H9 (cell line): ENCODE measurements around the gene BICRAL. TPM values are rescaled to one million over a fixed set of nuclear protein-coding genes. Genes with fewer than 3 reads are reported as not detected.
A peak's percentile ranks its signal among the peaks of the same experiment; 100 is the strongest.

Experiments used
- DNase-seq: peaks from one replicate; pipeline ENCODE4 v3.0.0-alpha.2; 2017
- H2AFZ ChIP-seq: one replicate; pipeline ENCODE4 v1.6.1; 2013; ENCODE audit warnings: mild to moderate bottlenecking, low read length, control low read depth, moderate library complexity
- H2AK5ac ChIP-seq: 2 replicates; pipeline ENCODE4 v1.6.1; 2013; ENCODE audit warnings: low read length, control low read depth, mixed read lengths; ENCODE audit not compliant: insufficient read length
- H2BK120ac ChIP-seq: one replicate; pipeline ENCODE4 v1.6.1; 2013; ENCODE audit warnings: low read depth, mild to moderate bottlenecking, low read length, control low read depth, inconsistent platforms; ENCODE audit not compliant: poor library complexity, severe bottlenecking
- H2BK12ac ChIP-seq: 2 replicates; pipeline ENCODE4 v1.6.1; 2013; ENCODE audit warnings: low read length, control low read depth, mixed read lengths, low read depth; ENCODE audit not compliant: insufficient read length
- H2BK15ac ChIP-seq: 2 replicates; pipeline ENCODE4 v1.6.1; 2013; ENCODE audit warnings: low read depth, low read length, control low read depth
- H2BK20ac ChIP-seq: one replicate; pipeline ENCODE4 v1.6.1; 2013; ENCODE audit warnings: low read depth, mild to moderate bottlenecking, low read length, control low read depth, inconsistent platforms; ENCODE audit not compliant: poor library complexity, severe bottlenecking
- H2BK5ac ChIP-seq: 2 replicates; pipeline ENCODE4 v1.6.1; 2013; ENCODE audit warnings: low read length, control low read depth, mixed read lengths; ENCODE audit not compliant: insufficient read length
- H3K14ac ChIP-seq: 2 replicates; pipeline ENCODE4 v1.6.1; 2013; ENCODE audit warnings: low read length, control low read depth; ENCODE audit not compliant: insufficient read depth
- H3K18ac ChIP-seq: 2 replicates; pipeline ENCODE4 v1.6.1; 2013; ENCODE audit warnings: low read depth, mild to moderate bottlenecking, mixed read lengths, low read length, control low read depth; ENCODE audit not compliant: insufficient read length
- H3K23ac ChIP-seq: 2 replicates; pipeline ENCODE4 v1.6.1; 2013; ENCODE audit warnings: low read length, control low read depth, mixed read lengths, low read depth; ENCODE audit not compliant: insufficient read length
- H3K23me2 ChIP-seq: 2 replicates; pipeline ENCODE4 v1.6.1; 2013; ENCODE audit warnings: low read depth, mild to moderate bottlenecking, mixed read lengths, low read length, control low read depth; ENCODE audit not compliant: insufficient read length, poor library complexity, severe bottlenecking
- H3K27ac ChIP-seq: 2 replicates; pipeline ENCODE4 v1.5.1; 2013; ENCODE audit warnings: low read length, control low read depth, mixed read lengths, low read depth; ENCODE audit not compliant: insufficient read length
- H3K27me3 ChIP-seq: 2 replicates; pipeline ENCODE4 v1.6.1; 2013; ENCODE audit warnings: low read length, control low read depth, inconsistent platforms; ENCODE audit not compliant: insufficient read depth
- H3K4ac ChIP-seq: 2 replicates; pipeline ENCODE4 v1.6.1; 2013; ENCODE audit warnings: low read depth, mild to moderate bottlenecking, control low read depth, inconsistent platforms, low read length, moderate library complexity
- H3K4me1 ChIP-seq: 2 replicates; pipeline ENCODE4 v1.6.1; 2013; ENCODE audit warnings: low read length, control low read depth, inconsistent platforms; ENCODE audit not compliant: insufficient read depth
- H3K4me2 ChIP-seq: 2 replicates; pipeline ENCODE4 v1.6.1; 2013; ENCODE audit warnings: low read length, control low read depth, mixed read lengths; ENCODE audit not compliant: insufficient read length, insufficient read depth
- H3K56ac ChIP-seq: 2 replicates; pipeline ENCODE4 v1.6.1; 2013; ENCODE audit warnings: low read depth, mild to moderate bottlenecking, mixed read lengths, low read length, control low read depth; ENCODE audit not compliant: insufficient read length
- H3K79me1 ChIP-seq: 2 replicates; pipeline ENCODE4 v1.6.1; 2013; ENCODE audit warnings: low read depth, mild to moderate bottlenecking, moderate library complexity, low read length, control low read depth, inconsistent platforms; ENCODE audit not compliant: insufficient read depth, poor library complexity, severe bottlenecking
- H3K79me2 ChIP-seq: 2 replicates; pipeline ENCODE4 v1.6.1; 2013; ENCODE audit warnings: low read length, control low read depth, inconsistent platforms; ENCODE audit not compliant: insufficient read depth
- H3K9ac ChIP-seq: 2 replicates; pipeline ENCODE4 v1.6.1; 2013; ENCODE audit warnings: low read length, control low read depth, mixed read lengths; ENCODE audit not compliant: insufficient read length; ENCODE audit errors: extremely low read depth
- H3K9me3 ChIP-seq: one replicate; pipeline ENCODE4 v1.6.1; 2013; ENCODE audit warnings: low read depth, low read length, inconsistent platforms; ENCODE audit not compliant: control insufficient read depth
- H3T11ph ChIP-seq: one replicate; pipeline ENCODE4 v1.6.1; 2013; ENCODE audit warnings: mild to moderate bottlenecking, low read length, control low read depth, inconsistent platforms
- H4K20me1 ChIP-seq: one replicate; pipeline ENCODE4 v1.6.1; 2013; ENCODE audit not compliant: control insufficient read depth, insufficient read length, insufficient read depth
- H4K5ac ChIP-seq: 2 replicates; pipeline ENCODE4 v1.6.1; 2013; ENCODE audit warnings: low read depth, mild to moderate bottlenecking, mixed read lengths, low read length, control low read depth; ENCODE audit not compliant: insufficient read length
- H4K8ac ChIP-seq: replicated peaks from 2 replicates; pipeline ENCODE4 v1.6.1; 2013; ENCODE audit warnings: low read length, control low read depth, mixed read lengths, low read depth; ENCODE audit not compliant: insufficient read length
- H4K91ac ChIP-seq: 2 replicates; pipeline ENCODE4 v1.6.1; 2013; ENCODE audit warnings: low read depth, mild to moderate bottlenecking, moderate library complexity, mixed read lengths, low read length, control low read depth; ENCODE audit not compliant: insufficient read length
- H3K27ac Mint-ChIP-seq, 3 experiments: 2 replicates in 2 of 3; 3 replicates in 1 of 3; pipeline ENCODE4 v1.8.0; 2020 to 2021; ENCODE audit warnings: mixed read lengths in 3 of 3, mild to moderate bottlenecking in 1 of 3, moderate library complexity in 1 of 3
- H3K27me3 Mint-ChIP-seq: 2 replicates; pipeline ENCODE4 v1.8.0; 2021; ENCODE audit warnings: low read depth, mild to moderate bottlenecking, moderate library complexity, mixed read lengths
- H3K36me3 Mint-ChIP-seq, 3 experiments: 2 replicates in 2 of 3; 3 replicates in 1 of 3; pipeline ENCODE4 v1.8.0; 2020 to 2021; ENCODE audit warnings: low read depth in 3 of 3, mixed read lengths in 3 of 3; ENCODE audit not compliant: insufficient read depth in 1 of 3
- H3K4me1 Mint-ChIP-seq, 2 experiments: 2 replicates each; pipeline ENCODE4 v1.8.0; 2020; ENCODE audit warnings: mixed read lengths in 2 of 2
- H3K4me3 Mint-ChIP-seq, 2 experiments: 2 replicates in 1 of 2; 3 replicates in 1 of 2; pipeline ENCODE4 v1.8.0; 2020 to 2021; ENCODE audit warnings: mild to moderate bottlenecking in 2 of 2, mixed read lengths in 2 of 2, moderate library complexity in 1 of 2
- H3K9me3 Mint-ChIP-seq, 2 experiments: 2 replicates in 1 of 2; 3 replicates in 1 of 2; pipeline ENCODE4 v1.8.0; 2020; ENCODE audit warnings: mild to moderate bottlenecking in 2 of 2, mixed read lengths in 2 of 2, moderate library complexity in 1 of 2
- WGBS: extraction: QIAGEN DNeasy Blood & Tissue Kit; methylation state at CpG from one replicate; pipeline ENCODE4 v1.1.7; 2013; ENCODE audit warnings: missing lambda C conversion rate, low lambda C conversion rate, mixed read lengths; ENCODE audit not compliant: insufficient read length; ENCODE audit errors: extremely low coverage; 5-methylcytosine and 5-hydroxymethylcytosine counted together
- total RNA-seq: library from RNA; stranded (reverse); gene quantifications from 2 replicates; pipeline ENCODE4 v1.2.1, GENCODE V29; 2021
- TF ChIP-seq, protein P1 (sequence below): fragments of 200-600 bp; sonication (generic); conservative IDR thresholded peaks from 3 replicates; pipeline ENCODE4 v1.8.0; 2021; ENCODE audit warnings: antibody characterized with exemption, mild to moderate bottlenecking

The BICRAL gene
- total RNA-seq, 1 experiment from 2014 or later: 9.8 TPM

- TF ChIP-seq, protein P1, sequence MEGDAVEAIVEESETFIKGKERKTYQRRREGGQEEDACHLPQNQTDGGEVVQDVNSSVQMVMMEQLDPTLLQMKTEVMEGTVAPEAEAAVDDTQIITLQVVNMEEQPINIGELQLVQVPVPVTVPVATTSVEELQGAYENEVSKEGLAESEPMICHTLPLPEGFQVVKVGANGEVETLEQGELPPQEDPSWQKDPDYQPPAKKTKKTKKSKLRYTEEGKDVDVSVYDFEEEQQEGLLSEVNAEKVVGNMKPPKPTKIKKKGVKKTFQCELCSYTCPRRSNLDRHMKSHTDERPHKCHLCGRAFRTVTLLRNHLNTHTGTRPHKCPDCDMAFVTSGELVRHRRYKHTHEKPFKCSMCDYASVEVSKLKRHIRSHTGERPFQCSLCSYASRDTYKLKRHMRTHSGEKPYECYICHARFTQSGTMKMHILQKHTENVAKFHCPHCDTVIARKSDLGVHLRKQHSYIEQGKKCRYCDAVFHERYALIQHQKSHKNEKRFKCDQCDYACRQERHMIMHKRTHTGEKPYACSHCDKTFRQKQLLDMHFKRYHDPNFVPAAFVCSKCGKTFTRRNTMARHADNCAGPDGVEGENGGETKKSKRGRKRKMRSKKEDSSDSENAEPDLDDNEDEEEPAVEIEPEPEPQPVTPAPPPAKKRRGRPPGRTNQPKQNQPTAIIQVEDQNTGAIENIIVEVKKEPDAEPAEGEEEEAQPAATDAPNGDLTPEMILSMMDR: no peak
Measured at GRCh38 chr6:42841844-42842584, 60.2 kb downstream of the BICRAL start.

More at GRCh38 chr6:42841844-42842584, 60.2 kb downstream of the BICRAL start:
- Histone ChIP-seq H3K9me3 (no peaks in the 10 kb centered on the region), H3K23ac (no peak overlapping the region), H2BK5ac (no peak overlapping the region), H3K9ac (no peak overlapping the region), H3K4me2 (no peak overlapping the region), H3K79me1 (no peaks in the 10 kb centered on the region), H4K91ac (no peak overlapping the region), H3K27me3 (no peaks in the 10 kb centered on the region), H2BK20ac (no peak overlapping the region), H4K20me1 (no peaks in the 10 kb centered on the region), H2BK15ac (no peak overlapping the region), H3K23me2 (no peaks in the 10 kb centered on the region), H3K4me1 (no peaks in the 10 kb centered on the region), H2BK120ac (no peak overlapping the region), H3K14ac (no peak overlapping the region), H3T11ph (no peak overlapping the region), H3K27ac (no peak overlapping the region), H2AK5ac (no peak overlapping the region), H3K79me2 (no peaks in the 10 kb centered on the region), H4K8ac (no peak overlapping the region), H2AFZ (no peak overlapping the region), H3K18ac (no peak overlapping the region), H3K56ac (no peak overlapping the region), H2BK12ac (no peak overlapping the region), H3K4ac (no peak overlapping the region), H4K5ac (no peak overlapping the region)
- no peak overlapping the region for H3K4me3 Mint-ChIP-seq
- DNase-seq: no peak
- H3K27ac Mint-ChIP-seq: peak overlapping the region in 1 of 3 experiments; percentile 1; a peak in 2 of 7 replicates
- H3K9me3 Mint-ChIP-seq: no peaks in the 10 kb centered on the region; a peak in 1 of 5 replicates
- peaks cover 6 to 14% (median 7%) of the 10 kb centered on the region in 3 experiments; a peak in 6 of 7 replicates for H3K36me3 Mint-ChIP-seq
- no peaks in the 10 kb centered on the region for H3K27me3 Mint-ChIP-seq
- WGBS: no CpG with 5 or more reads among the region's 6 CpGs
- H3K4me1 Mint-ChIP-seq: no peaks in the 10 kb centered on the region
